Measurements from ENCODE around the gene MTRFR.

- TF ChIP-seq, protein P1, sequence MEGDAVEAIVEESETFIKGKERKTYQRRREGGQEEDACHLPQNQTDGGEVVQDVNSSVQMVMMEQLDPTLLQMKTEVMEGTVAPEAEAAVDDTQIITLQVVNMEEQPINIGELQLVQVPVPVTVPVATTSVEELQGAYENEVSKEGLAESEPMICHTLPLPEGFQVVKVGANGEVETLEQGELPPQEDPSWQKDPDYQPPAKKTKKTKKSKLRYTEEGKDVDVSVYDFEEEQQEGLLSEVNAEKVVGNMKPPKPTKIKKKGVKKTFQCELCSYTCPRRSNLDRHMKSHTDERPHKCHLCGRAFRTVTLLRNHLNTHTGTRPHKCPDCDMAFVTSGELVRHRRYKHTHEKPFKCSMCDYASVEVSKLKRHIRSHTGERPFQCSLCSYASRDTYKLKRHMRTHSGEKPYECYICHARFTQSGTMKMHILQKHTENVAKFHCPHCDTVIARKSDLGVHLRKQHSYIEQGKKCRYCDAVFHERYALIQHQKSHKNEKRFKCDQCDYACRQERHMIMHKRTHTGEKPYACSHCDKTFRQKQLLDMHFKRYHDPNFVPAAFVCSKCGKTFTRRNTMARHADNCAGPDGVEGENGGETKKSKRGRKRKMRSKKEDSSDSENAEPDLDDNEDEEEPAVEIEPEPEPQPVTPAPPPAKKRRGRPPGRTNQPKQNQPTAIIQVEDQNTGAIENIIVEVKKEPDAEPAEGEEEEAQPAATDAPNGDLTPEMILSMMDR (conservative IDR thresholded peaks at IDR 0.05; ENCODE audit: low read length), result no peak
- no peak for TF ChIP-seq EZH2phosphoT487 (IDR thresholded peaks at IDR 0.05; ENCODE audit: borderline replicate concordance)
Measured at GRCh38 chr12:123187637-123188036, 45.6 kb upstream of the MTRFR start.
